ENCODE results near the gene DCDC2C.

Gene DCDC2C

GRCh38 chr2:3665886-3666612 is 37.3 kb upstream of the DCDC2C start:
- peak overlapping the region; percentile 92 for H3K27ac ChIP-seq (ENCODE audit: low read depth, low read length, poor library complexity, severe bottlenecking)
- peaks cover 57% of the 10 kb centered on the region for H3K4me1 ChIP-seq (ENCODE audit: insufficient read depth, low read length, severe bottlenecking)
- H2AFZ ChIP-seq (ENCODE audit: low read length), result no peak overlapping the region
- TF ChIP-seq CTCF (IDR thresholded peaks at IDR 0.05; ENCODE audit: low read length), result no peak
- TF ChIP-seq EZH2 (IDR thresholded peaks at IDR 0.05; ENCODE audit: borderline replicate concordance, low read length), result no peak
- no peaks in the 10 kb centered on the region for H3K9me2 ChIP-seq (ENCODE audit: low read depth, low read length)
- H4K20me1 ChIP-seq (ENCODE audit: insufficient read depth, low read length), result no peaks in the 10 kb centered on the region
- H3K9me3 ChIP-seq (ENCODE audit: low read length), result no peaks in the 10 kb centered on the region
- peak overlapping the region; percentile 57 for H3K4me3 ChIP-seq (ENCODE audit: low read depth, low read length, poor library complexity, severe bottlenecking)
- H3K36me3 ChIP-seq (ENCODE audit: insufficient read depth, low read length), result no peaks in the 10 kb centered on the region; the same call in 1 of the 2 replicates
- peak overlapping the region; percentile 80 for H3K4me2 ChIP-seq (ENCODE audit: low read length)
- no peaks in the 10 kb centered on the region for H3K27me3 ChIP-seq (ENCODE audit: insufficient read depth, low read length)
- H3F3A ChIP-seq (ENCODE audit: insufficient read depth, low read length), result no peaks in the 10 kb centered on the region
- no peaks in the 10 kb centered on the region for H3K79me2 ChIP-seq (ENCODE audit: insufficient read depth, low read length)
- H3K9ac ChIP-seq (ENCODE audit: low read length), result peak overlapping the region; percentile 63

- H3K79me2 ChIP-seq (ENCODE audit: insufficient read depth, low read length), result no peaks in the 10 kb centered on the region
- H3K27me3 ChIP-seq (ENCODE audit: insufficient read depth, low read length), result no peaks in the 10 kb centered on the region
- H3K27ac ChIP-seq (ENCODE audit: low read depth, low read length, poor library complexity, severe bottlenecking), result peak overlapping the region; percentile 92
- H3F3A ChIP-seq (ENCODE audit: insufficient read depth, low read length), result no peaks in the 10 kb centered on the region
- peak overlapping the region; percentile 63 for H3K9ac ChIP-seq (ENCODE audit: low read length)
- H3K9me2 ChIP-seq (ENCODE audit: low read depth, low read length), result no peaks in the 10 kb centered on the region
- H3K4me2 ChIP-seq (ENCODE audit: low read length), result peak overlapping the region; percentile 80
- H3K36me3 ChIP-seq (ENCODE audit: insufficient read depth, low read length), result no peaks in the 10 kb centered on the region; the same call in 1 of the 2 replicates
- peak overlapping the region; percentile 57 for H3K4me3 ChIP-seq (ENCODE audit: low read depth, low read length, poor library complexity, severe bottlenecking)
- H4K20me1 ChIP-seq (ENCODE audit: insufficient read depth, low read length), result no peaks in the 10 kb centered on the region
- H2AFZ ChIP-seq (ENCODE audit: low read length), result no peak overlapping the region
- no peak for TF ChIP-seq EZH2 (IDR thresholded peaks at IDR 0.05; ENCODE audit: borderline replicate concordance, low read length)
- TF ChIP-seq CTCF (IDR thresholded peaks at IDR 0.05; ENCODE audit: low read length), result no peak
- peaks cover 52% of the 10 kb centered on the region for H3K4me1 ChIP-seq (ENCODE audit: insufficient read depth, low read length, severe bottlenecking)
- H3K9me3 ChIP-seq (ENCODE audit: low read length), result no peaks in the 10 kb centered on the region
These were observed 36.8 kb upstream of the DCDC2C start for GRCh38 chr2:3666613-3666975.

GRCh38 chr2:3667151-3667631 is 36.2 kb upstream of the DCDC2C start:
- Histone ChIP-seq H3K4me3 (ENCODE audit: low read depth, low read length, poor library complexity, severe bottlenecking) (peak overlapping the region; percentile 57), H3K27ac (ENCODE audit: low read depth, low read length, poor library complexity, severe bottlenecking) (peak overlapping the region; percentile 92), H3K9ac (ENCODE audit: low read length) (peak overlapping the region; percentile 63), H3K36me3 (ENCODE audit: insufficient read depth, low read length) (no peaks in the 10 kb centered on the region; the same call in 1 of the 2 replicates), H3K4me1 (ENCODE audit: insufficient read depth, low read length, severe bottlenecking) (peaks cover 46% of the 10 kb centered on the region), H2AFZ (ENCODE audit: low read length) (no peak overlapping the region), H3K4me2 (ENCODE audit: low read length) (peak overlapping the region; percentile 80), H3F3A (ENCODE audit: insufficient read depth, low read length) (no peaks in the 10 kb centered on the region), H3K79me2 (ENCODE audit: insufficient read depth, low read length) (no peaks in the 10 kb centered on the region), H3K27me3 (ENCODE audit: insufficient read depth, low read length) (no peaks in the 10 kb centered on the region), H3K9me3 (ENCODE audit: low read length) (no peaks in the 10 kb centered on the region), H4K20me1 (ENCODE audit: insufficient read depth, low read length) (no peaks in the 10 kb centered on the region), H3K9me2 (ENCODE audit: low read depth, low read length) (no peaks in the 10 kb centered on the region)
- TF ChIP-seq EZH2 (IDR thresholded peaks at IDR 0.05; ENCODE audit: borderline replicate concordance, low read length) (no peak), CTCF (IDR thresholded peaks at IDR 0.05; ENCODE audit: low read length) (peak; percentile 20; the same call in 1 of the 2 replicates)
